ENCODE data around the gene RPL28. TPM values are rescaled to one million over a fixed set of nuclear protein-coding genes. Genes with fewer than 3 reads are reported as not detected.

The RPL28 gene
- total RNA-seq, 1 donor from 2014 or later = 1,017 TPM

- Histone ChIP-seq H3K27ac (no peak overlapping the region), H3F3A (ENCODE audit: low read depth) (peaks cover 63% of the 10 kb centered on the region), H3K27me3 (peaks cover 17% of the 10 kb centered on the region), H3K36me3 (no peaks in the 10 kb centered on the region), H2AFZ (replicated peaks) (no peak overlapping the region), H3K79me2 (ENCODE audit: low read depth) (peaks cover 32% of the 10 kb centered on the region), H3K9ac (peak overlapping the region; percentile 88), H3K4me3 (peak overlapping the region; percentile 90), H3K9me3 (ENCODE audit: low read depth) (no peaks in the 10 kb centered on the region), H4K20me1 (ENCODE audit: low read depth) (peaks cover 57% of the 10 kb centered on the region), H3K4me1 (peaks cover 35% of the 10 kb centered on the region), H3K4me2 (peak overlapping the region; percentile 100)
- no peak for DNase-seq (ENCODE audit: low spot score)
- H3K27ac Mint-ChIP-seq = no peak overlapping the region
- peaks cover 47% of the 10 kb centered on the region for H3K4me1 Mint-ChIP-seq
- H3K27me3 Mint-ChIP-seq (ENCODE audit: insufficient read depth, low read depth) = peaks cover 18% of the 10 kb centered on the region
- no peak for TF ChIP-seq EZH2phosphoT487 (IDR thresholded peaks at IDR 0.05)
- TF ChIP-seq CTCF (IDR thresholded peaks at IDR 0.05) = no peak
- TF ChIP-seq EZH2 (IDR thresholded peaks at IDR 0.05) = no peak
- peaks cover 4% of the 10 kb centered on the region for H3K9me3 Mint-ChIP-seq
- peak overlapping the region; percentile 100 for H3K4me3 Mint-ChIP-seq
- H3K36me3 Mint-ChIP-seq = peaks cover 11% of the 10 kb centered on the region
These were observed 800 bp downstream of the RPL28 start for GRCh38 chr19:55386493-55386971.

- no peak overlapping the region for H3K27ac Mint-ChIP-seq
- H3K27ac ChIP-seq = no peak overlapping the region
These were observed 2.2 kb downstream of the RPL28 start for GRCh38 chr19:55387736-55388497.

GRCh38 chr19:55389386-55390317, 3.9 kb downstream of the RPL28 start:
- H3K4me1 Mint-ChIP-seq = peaks cover 52% of the 10 kb centered on the region
- H4K20me1 ChIP-seq (ENCODE audit: low read depth) = peaks cover 75% of the 10 kb centered on the region
- no peak overlapping the region for H3K27ac ChIP-seq
- peaks cover 75% of the 10 kb centered on the region for H3F3A ChIP-seq (ENCODE audit: low read depth)
- no peaks in the 10 kb centered on the region for H3K9me3 ChIP-seq (ENCODE audit: low read depth)
- H3K4me2 ChIP-seq = no peak overlapping the region
- H3K9me3 Mint-ChIP-seq = no peaks in the 10 kb centered on the region
- no peak for TF ChIP-seq EZH2phosphoT487 (IDR thresholded peaks at IDR 0.05)
- no peak for TF ChIP-seq CTCF (IDR thresholded peaks at IDR 0.05)
- TF ChIP-seq EZH2 (IDR thresholded peaks at IDR 0.05) = no peak
- no peak for DNase-seq (ENCODE audit: low spot score)
- no peak overlapping the region for H3K4me3 ChIP-seq
- peaks cover 32% of the 10 kb centered on the region for H3K79me2 ChIP-seq (ENCODE audit: low read depth)
- H3K27me3 ChIP-seq = no peaks in the 10 kb centered on the region
- peaks cover 33% of the 10 kb centered on the region for H3K4me1 ChIP-seq
- no peaks in the 10 kb centered on the region for H3K36me3 ChIP-seq
- no peak overlapping the region for H3K9ac ChIP-seq
- no peak overlapping the region for H2AFZ ChIP-seq (replicated peaks)
- H3K4me3 Mint-ChIP-seq = peak overlapping the region; percentile 67
- peak overlapping the region; percentile 88 for H3K27ac Mint-ChIP-seq
- H3K36me3 Mint-ChIP-seq = peaks cover 15% of the 10 kb centered on the region
- H3K27me3 Mint-ChIP-seq (ENCODE audit: insufficient read depth, low read depth) = peaks cover 7% of the 10 kb centered on the region

More at GRCh38 chr19:55387736-55388497, 2.2 kb downstream of the RPL28 start:
- Mint-ChIP-seq H3K9me3 (no peaks in the 10 kb centered on the region), H3K4me3 (peak overlapping the region; percentile 100), H3K4me1 (peaks cover 56% of the 10 kb centered on the region), H3K36me3 (peaks cover 15% of the 10 kb centered on the region), H3K27me3 (ENCODE audit: insufficient read depth, low read depth) (peaks cover 13% of the 10 kb centered on the region)
- no peak overlapping the region for H2AFZ ChIP-seq (replicated peaks)
- TF ChIP-seq EZH2phosphoT487 (IDR thresholded peaks at IDR 0.05) = no peak
- no peak for TF ChIP-seq EZH2 (IDR thresholded peaks at IDR 0.05)
- TF ChIP-seq CTCF (IDR thresholded peaks at IDR 0.05) = no peak
- no peak overlapping the region for H3K4me3 ChIP-seq
- no peaks in the 10 kb centered on the region for H3K36me3 ChIP-seq
- DNase-seq (ENCODE audit: low spot score) = no peak
- H4K20me1 ChIP-seq (ENCODE audit: low read depth) = peaks cover 71% of the 10 kb centered on the region
- peaks cover 32% of the 10 kb centered on the region for H3K79me2 ChIP-seq (ENCODE audit: low read depth)
- H3K27me3 ChIP-seq = peaks cover 5% of the 10 kb centered on the region
- peak overlapping the region; percentile 100 for H3K4me2 ChIP-seq
- H3K9me3 ChIP-seq (ENCODE audit: low read depth) = no peaks in the 10 kb centered on the region
- peaks cover 75% of the 10 kb centered on the region for H3F3A ChIP-seq (ENCODE audit: low read depth)
- H3K9ac ChIP-seq = no peak overlapping the region
- H3K4me1 ChIP-seq = peaks cover 43% of the 10 kb centered on the region
